ENCODE data around the gene RNF115.
"Not testable (repeated sequence)": the region's sequence is repeated elsewhere in the genome, so short reads cannot be mapped to it uniquely, and the experiment has no call there.

RNF115 gene

DNA sequence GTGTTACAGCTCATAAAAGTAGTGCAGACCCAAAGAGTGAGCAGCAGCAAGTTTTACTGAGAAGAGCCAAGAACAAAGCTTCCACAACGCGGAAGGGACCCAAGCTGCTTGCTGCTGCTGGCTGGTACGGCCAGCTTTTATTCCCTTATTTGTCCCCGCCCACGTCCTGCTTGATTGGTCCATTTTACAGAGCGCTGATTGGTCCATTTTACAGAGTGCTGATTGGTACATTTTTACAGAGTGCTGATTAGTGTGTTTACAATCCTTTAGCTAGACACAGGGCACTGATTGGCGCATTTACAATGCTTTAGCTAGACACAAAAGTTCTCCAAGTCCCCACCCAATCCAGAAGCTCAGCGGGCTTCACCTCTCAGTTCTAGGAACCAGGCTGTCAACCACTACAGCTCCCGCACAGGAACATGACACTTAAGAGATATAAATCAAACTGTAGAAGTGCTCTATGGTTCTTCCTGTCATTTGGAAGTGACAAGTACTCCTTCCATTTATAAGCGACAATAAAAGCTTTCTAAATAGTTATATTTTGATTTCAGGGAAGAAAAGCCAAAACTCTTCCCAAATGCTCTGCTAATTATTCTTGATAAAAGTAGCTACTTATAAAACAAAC lies 28.5 kb downstream of the RNF115 start:
- Histone ChIP-seq H3K27me3 (ENCODE audit: insufficient read depth, poor library complexity, severe bottlenecking) (no peaks in the 10 kb centered on the region), H3K4me3 (replicated peaks; ENCODE audit: insufficient read depth, low read length) (no peak overlapping the region), H3K27ac (replicated peaks) (no peak overlapping the region)
- DNase-seq (ENCODE audit: low read depth in 1 of 2, low spot score in 1 of 2), result no peak
- TF ChIP-seq SPI1 (IDR thresholded peaks at IDR 0.05; ENCODE audit: borderline replicate concordance, low read depth) (no peak), POLR2AphosphoS5 (IDR thresholded peaks at IDR 0.05; ENCODE audit: low read depth) (no peak)
- TF ChIP-seq, protein P1, sequence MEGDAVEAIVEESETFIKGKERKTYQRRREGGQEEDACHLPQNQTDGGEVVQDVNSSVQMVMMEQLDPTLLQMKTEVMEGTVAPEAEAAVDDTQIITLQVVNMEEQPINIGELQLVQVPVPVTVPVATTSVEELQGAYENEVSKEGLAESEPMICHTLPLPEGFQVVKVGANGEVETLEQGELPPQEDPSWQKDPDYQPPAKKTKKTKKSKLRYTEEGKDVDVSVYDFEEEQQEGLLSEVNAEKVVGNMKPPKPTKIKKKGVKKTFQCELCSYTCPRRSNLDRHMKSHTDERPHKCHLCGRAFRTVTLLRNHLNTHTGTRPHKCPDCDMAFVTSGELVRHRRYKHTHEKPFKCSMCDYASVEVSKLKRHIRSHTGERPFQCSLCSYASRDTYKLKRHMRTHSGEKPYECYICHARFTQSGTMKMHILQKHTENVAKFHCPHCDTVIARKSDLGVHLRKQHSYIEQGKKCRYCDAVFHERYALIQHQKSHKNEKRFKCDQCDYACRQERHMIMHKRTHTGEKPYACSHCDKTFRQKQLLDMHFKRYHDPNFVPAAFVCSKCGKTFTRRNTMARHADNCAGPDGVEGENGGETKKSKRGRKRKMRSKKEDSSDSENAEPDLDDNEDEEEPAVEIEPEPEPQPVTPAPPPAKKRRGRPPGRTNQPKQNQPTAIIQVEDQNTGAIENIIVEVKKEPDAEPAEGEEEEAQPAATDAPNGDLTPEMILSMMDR (IDR thresholded peaks at IDR 0.05; ENCODE audit: insufficient read depth, low read length), result no peak

GRCh38 chr1:145792484-145792883 lies 31.4 kb downstream of the RNF115 start:
- Histone ChIP-seq H3K27me3 (ENCODE audit: insufficient read depth, poor library complexity, severe bottlenecking) (no peaks in the 10 kb centered on the region), H3K4me3 (replicated peaks; ENCODE audit: insufficient read depth, low read length) (no peak overlapping the region), H3K27ac (replicated peaks) (no peak overlapping the region)
- DNase-seq (ENCODE audit: low read depth in 1 of 2, low spot score in 1 of 2), result no peak
- no peak for TF ChIP-seq SPI1 (IDR thresholded peaks at IDR 0.05; ENCODE audit: borderline replicate concordance, low read depth)
- TF ChIP-seq GABPA (IDR thresholded peaks at IDR 0.05; ENCODE audit: low read depth), result no peak
- no peak for TF ChIP-seq POLR2AphosphoS5 (IDR thresholded peaks at IDR 0.05; ENCODE audit: low read depth)
- TF ChIP-seq REST (IDR thresholded peaks at IDR 0.05; ENCODE audit: insufficient replicate concordance, low read depth), result no peak
- TF ChIP-seq, protein P1 (IDR thresholded peaks at IDR 0.05; ENCODE audit: insufficient read depth, low read length), result no peak

DNA sequence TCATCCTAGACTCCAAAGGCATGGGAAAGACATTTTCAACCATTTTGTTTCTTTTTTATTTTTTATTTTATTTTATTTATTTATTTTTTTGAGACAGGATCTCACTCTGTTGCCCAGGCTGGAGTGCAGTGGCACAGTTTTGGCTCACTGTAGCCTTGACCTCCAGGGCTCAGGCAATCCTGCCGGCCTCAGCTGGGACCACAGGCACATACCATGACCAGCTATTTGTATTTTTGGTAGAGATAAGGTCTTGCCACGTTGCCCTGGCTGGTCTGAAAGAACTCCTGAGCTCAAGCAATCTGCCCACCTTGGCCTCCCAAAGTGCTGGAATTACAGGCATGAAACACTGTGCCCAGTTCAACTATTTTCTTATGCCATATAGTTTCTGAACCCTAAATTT lies 32.0 kb downstream of the RNF115 start:
- DNase-seq (ENCODE audit: low read depth in 1 of 2, low spot score in 1 of 2); H3K4me3 ChIP-seq (replicated peaks; ENCODE audit: insufficient read depth, low read length); H3K27me3 ChIP-seq (ENCODE audit: insufficient read depth, poor library complexity, severe bottlenecking); H3K27ac ChIP-seq (replicated peaks): not testable (repeated sequence)

DNA sequence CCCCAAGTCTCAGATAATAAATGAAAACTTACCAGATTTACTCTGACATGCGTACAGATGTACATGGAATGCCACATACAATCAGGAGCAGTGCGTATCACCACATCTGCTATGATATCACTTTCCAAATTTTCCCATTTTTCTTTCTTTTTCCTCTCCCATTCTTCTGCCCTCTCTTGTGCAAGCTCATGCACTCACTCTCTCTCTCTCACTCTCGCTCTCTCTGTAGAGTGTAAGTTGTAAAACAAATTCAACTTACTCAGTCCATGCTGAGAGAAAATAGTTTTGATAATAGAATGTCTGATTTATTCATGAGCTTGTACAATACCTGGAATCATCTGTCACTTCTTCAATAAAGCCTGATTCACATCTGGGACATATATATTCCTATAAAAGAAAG lies 35.3 kb downstream of the RNF115 start:
- Histone ChIP-seq H3K4me3 (replicated peaks; ENCODE audit: insufficient read depth, low read length) (no peak overlapping the region), H3K27ac (replicated peaks) (no peak overlapping the region), H3K27me3 (ENCODE audit: insufficient read depth, poor library complexity, severe bottlenecking) (no peaks in the 10 kb centered on the region)
- DNase-seq (ENCODE audit: low read depth in 1 of 2, low spot score in 1 of 2), result no peak
- TF ChIP-seq GABPA (IDR thresholded peaks at IDR 0.05; ENCODE audit: low read depth) (no peak), POLR2AphosphoS5 (IDR thresholded peaks at IDR 0.05; ENCODE audit: low read depth) (no peak), REST (IDR thresholded peaks at IDR 0.05; ENCODE audit: insufficient replicate concordance, low read depth) (no peak), SPI1 (IDR thresholded peaks at IDR 0.05; ENCODE audit: borderline replicate concordance, low read depth) (no peak)
- TF ChIP-seq, protein P1 (IDR thresholded peaks at IDR 0.05; ENCODE audit: insufficient read depth, low read length), result no peak

Data from HL-60 (cell line).